Measurements from ENCODE around the gene PRKRA. TPM values are rescaled to one million over a fixed set of nuclear protein-coding genes. Genes with fewer than 3 reads are reported as not detected.

The PRKRA gene
- total and polyA plus RNA-seq, 9 of the 15 experiments (the other 6 are each of a cell fraction or from before 2014, with no cell fraction given) = 14.1 to 78.1 (median 52.3) TPM

DNA sequence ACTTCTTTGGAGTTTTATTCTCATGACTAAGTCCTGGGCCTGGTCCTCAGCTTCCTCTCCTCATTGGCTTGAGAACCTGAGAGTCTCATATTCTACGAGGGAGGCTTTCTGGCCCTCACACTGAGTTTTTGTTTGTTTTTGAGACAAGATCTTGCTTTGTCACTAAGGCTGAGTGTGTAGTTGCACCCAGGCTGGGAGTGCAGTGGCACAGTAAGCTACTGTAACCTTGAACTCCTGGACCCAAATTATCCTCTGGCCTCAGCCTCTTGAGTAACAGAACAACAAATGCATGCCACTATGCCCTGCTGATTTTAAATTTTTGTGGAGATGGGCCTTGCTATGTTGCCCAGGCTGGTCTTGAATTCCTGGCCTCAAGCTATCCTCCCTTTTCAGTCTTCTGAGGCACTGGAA is 22.6 kb downstream of the PRKRA start (continued):
- TF ChIP-seq, protein P1, sequence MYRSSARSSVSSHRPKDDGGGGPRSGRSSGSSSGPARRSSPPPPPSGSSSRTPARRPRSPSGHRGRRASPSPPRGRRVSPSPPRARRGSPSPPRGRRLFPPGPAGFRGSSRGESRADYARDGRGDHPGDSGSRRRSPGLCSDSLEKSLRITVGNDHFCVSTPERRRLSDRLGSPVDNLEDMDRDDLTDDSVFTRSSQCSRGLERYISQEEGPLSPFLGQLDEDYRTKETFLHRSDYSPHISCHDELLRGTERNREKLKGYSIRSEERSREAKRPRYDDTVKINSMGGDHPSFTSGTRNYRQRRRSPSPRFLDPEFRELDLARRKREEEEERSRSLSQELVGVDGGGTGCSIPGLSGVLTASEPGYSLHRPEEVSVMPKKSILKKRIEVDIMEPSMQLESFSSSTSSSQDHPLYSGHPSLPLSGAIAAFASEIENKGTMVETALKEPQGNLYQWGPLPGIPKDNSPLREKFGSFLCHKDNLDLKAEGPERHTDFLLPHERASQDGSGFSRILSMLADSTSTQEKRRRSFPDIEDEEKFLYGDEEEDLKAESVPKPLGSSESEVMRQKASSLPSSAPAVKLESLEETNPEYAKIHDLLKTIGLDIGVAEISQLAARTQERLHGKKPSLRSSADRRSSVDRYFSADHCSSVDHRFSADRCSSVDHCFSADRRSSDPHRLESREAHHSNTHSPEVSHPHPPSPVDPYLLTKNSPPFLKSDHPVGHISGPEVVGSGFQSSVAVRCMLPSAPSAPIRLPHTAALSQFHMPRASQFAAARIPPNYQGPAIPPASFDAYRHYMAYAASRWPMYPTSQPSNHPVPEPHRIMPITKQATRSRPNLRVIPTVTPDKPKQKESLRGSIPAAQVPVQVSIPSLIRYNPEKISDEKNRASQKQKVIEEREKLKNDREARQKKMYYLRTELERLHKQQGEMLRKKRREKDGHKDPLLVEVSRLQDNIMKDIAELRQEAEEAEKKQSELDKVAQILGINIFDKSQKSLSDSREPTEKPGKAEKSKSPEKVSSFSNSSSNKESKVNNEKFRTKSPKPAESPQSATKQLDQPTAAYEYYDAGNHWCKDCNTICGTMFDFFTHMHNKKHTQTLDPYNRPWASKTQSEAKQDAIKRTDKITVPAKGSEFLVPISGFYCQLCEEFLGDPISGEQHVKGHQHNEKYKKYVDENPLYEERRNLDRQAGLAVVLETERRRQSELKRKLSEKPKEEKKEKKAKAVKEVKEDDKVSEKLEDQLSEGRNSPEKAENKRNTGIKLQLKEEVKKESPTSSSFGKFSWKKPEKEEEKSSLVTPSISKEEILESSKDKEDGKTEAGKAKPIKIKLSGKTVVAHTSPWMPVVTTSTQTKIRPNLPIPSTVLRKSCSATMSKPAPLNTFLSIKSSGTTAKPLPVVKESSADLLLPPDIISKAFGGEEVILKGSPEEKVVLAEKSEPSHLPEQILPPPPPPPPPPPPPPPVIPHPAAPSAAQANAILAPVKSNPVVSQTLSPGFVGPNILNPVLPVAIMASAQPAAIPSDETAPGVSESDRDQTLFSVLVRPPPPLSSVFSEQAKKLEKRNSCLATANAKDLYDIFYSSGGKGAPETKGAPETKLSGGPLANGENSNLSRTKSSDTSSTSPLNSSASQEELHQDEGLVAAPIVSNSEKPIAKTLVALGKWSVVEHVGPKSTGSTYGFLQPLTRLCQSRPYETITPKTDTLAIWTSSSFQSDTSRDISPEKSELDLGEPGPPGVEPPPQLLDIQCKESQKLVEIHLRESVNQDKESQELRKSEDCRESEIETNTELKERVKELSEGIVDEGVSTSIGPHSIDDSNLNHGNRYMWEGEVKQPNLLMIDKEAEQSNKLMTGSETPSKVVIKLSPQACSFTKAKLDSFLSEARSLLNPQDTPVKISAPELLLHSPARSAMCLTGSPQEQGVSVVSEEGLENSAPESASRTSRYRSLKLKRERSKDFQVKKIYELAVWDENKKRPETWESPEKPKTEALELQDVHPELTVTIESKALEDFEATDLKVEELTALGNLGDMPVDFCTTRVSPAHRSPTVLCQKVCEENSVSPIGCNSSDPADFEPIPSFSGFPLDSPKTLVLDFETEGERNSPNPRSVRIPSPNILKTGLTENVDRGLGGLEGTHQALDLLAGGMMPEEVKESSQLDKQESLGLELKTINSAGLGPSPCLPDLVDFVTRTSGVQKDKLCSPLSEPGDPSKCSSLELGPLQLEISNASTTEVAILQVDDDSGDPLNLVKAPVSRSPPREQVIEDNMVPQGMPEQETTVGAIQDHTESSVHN (IDR thresholded peaks at IDR 0.05; ENCODE audit: borderline replicate concordance in 1 of 2, low read depth in 1 of 2) = no peak
- TF ChIP-seq SMAD3 (CRISPR knock-in tag; conservative IDR thresholded peaks at IDR 0.05) (no peak), NELFE (IDR thresholded peaks at IDR 0.05; ENCODE audit: insufficient read depth, insufficient read length) (no peak), MECOM (CRISPR knock-in tag; IDR thresholded peaks at IDR 0.05) (no peak), ZNF263 (CRISPR knock-in tag; IDR thresholded peaks at IDR 0.05; ENCODE audit: borderline replicate concordance) (no peak), NCOA1 (IDR thresholded peaks at IDR 0.05; ENCODE audit: low read depth) (no peak), NFATC3 (IDR thresholded peaks at IDR 0.05) (no peak), ZKSCAN1 (IDR thresholded peaks at IDR 0.05; ENCODE audit: low read depth, low read length) (no peak), RBBP5 (IDR thresholded peaks at IDR 0.05; ENCODE audit: borderline replicate concordance, insufficient read depth, low read length, poor library complexity, severe bottlenecking) (peak; percentile 57)
- TF ChIP-seq, protein P2, sequence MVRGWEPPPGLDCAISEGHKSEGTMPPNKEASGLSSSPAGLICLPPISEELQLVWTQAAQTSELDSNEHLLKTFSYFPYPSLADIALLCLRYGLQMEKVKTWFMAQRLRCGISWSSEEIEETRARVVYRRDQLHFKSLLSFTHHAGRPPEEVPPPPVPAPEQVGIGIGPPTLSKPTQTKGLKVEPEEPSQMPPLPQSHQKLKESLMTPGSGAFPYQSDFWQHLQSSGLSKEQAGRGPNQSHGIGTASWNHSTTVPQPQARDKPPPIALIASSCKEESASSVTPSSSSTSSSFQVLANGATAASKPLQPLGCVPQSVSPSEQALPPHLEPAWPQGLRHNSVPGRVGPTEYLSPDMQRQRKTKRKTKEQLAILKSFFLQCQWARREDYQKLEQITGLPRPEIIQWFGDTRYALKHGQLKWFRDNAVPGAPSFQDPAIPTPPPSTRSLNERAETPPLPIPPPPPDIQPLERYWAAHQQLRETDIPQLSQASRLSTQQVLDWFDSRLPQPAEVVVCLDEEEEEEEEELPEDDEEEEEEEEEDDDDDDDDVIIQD (CRISPR knock-in tag; IDR thresholded peaks at IDR 0.05) = no peak

Measured in K562 (cell line).